ENCODE data around the gene GALNT15. TPM values are rescaled to one million over a fixed set of nuclear protein-coding genes. Genes with fewer than 3 reads are reported as not detected.

GALNT15 gene
- total RNA-seq, 3 donors from 2014 or later = 5.5 to 47.0 (median 12.5) TPM

GRCh38 chr3:16253601-16254000, 79.1 kb downstream of the GALNT15 start:
- H3K4me3 ChIP-seq = no peak overlapping the region
- peak in 1 of 3 donors; percentile 18 for DNase-seq
- peaks cover 3% of the 10 kb centered on the region for H3K4me1 ChIP-seq (ENCODE audit: low read depth)
- no peaks in the 10 kb centered on the region for H3K9me3 ChIP-seq
- no peaks in the 10 kb centered on the region for H3K36me3 ChIP-seq (ENCODE audit: low read depth)
- intact Hi-C loops (cut with DNase I, micrococcal nuclease) = no loop called here
- TF ChIP-seq CTCF (IDR thresholded peaks at IDR 0.05) = no peak
- ATAC-seq = peak; percentile 21

GRCh38 chr3:16254916-16255315, 80.4 kb downstream of the GALNT15 start:
- Histone ChIP-seq H3K4me3 (no peak overlapping the region), H3K4me1 (ENCODE audit: low read depth) (peaks cover 3% of the 10 kb centered on the region), H3K36me3 (ENCODE audit: low read depth) (no peaks in the 10 kb centered on the region), H3K9me3 (no peaks in the 10 kb centered on the region)
- intact Hi-C loops (cut with DNase I, micrococcal nuclease) = no loop called here
- TF ChIP-seq CTCF (IDR thresholded peaks at IDR 0.05) = no peak
- DNase-seq (no peak), ATAC-seq (no peak)

GRCh38 chr3:16255326-16255725, 80.8 kb downstream of the GALNT15 start:
- intact Hi-C loops (cut with DNase I, micrococcal nuclease) = no loop called here
- TF ChIP-seq CTCF (IDR thresholded peaks at IDR 0.05) = no peak
- Histone ChIP-seq H3K9me3 (no peaks in the 10 kb centered on the region), H3K36me3 (ENCODE audit: low read depth) (no peaks in the 10 kb centered on the region), H3K4me3 (no peak overlapping the region), H3K4me1 (ENCODE audit: low read depth) (peaks cover 3% of the 10 kb centered on the region)
- DNase-seq (no peak), ATAC-seq (no peak)

GRCh38 chr3:16255726-16256125, 81.2 kb downstream of the GALNT15 start:
- no peaks in the 10 kb centered on the region for H3K36me3 ChIP-seq (ENCODE audit: low read depth)
- no peak for TF ChIP-seq CTCF (IDR thresholded peaks at IDR 0.05)
- peaks cover 3% of the 10 kb centered on the region for H3K4me1 ChIP-seq (ENCODE audit: low read depth)
- intact Hi-C loops (cut with DNase I, micrococcal nuclease) = no loop called here
- DNase-seq (no peak), ATAC-seq (no peak)
- no peaks in the 10 kb centered on the region for H3K9me3 ChIP-seq
- no peak overlapping the region for H3K4me3 ChIP-seq

- no peaks in the 10 kb centered on the region for H3K9me3 ChIP-seq
- no peaks in the 10 kb centered on the region for H3K36me3 ChIP-seq (ENCODE audit: low read depth)
- intact Hi-C loops (cut with DNase I, micrococcal nuclease) = no loop called here
- ATAC-seq = no peak
- TF ChIP-seq CTCF (IDR thresholded peaks at IDR 0.05) = no peak
- no peak overlapping the region for H3K4me3 ChIP-seq
- no peaks in the 10 kb centered on the region for H3K4me1 ChIP-seq (ENCODE audit: low read depth)
- DNase-seq = no peak
Measured at GRCh38 chr3:16257309-16257708, 82.8 kb downstream of the GALNT15 start.

- intact Hi-C loops (cut with DNase I, micrococcal nuclease) = no loop called here
- Histone ChIP-seq H3K4me3 (no peak overlapping the region), H3K9me3 (no peaks in the 10 kb centered on the region), H3K4me1 (ENCODE audit: low read depth) (peaks cover under 1% of the 10 kb centered on the region), H3K36me3 (ENCODE audit: low read depth) (no peaks in the 10 kb centered on the region)
- ATAC-seq (no peak), DNase-seq (no peak)
- no peak for TF ChIP-seq CTCF (IDR thresholded peaks at IDR 0.05)
Measured at GRCh38 chr3:16258177-16258576, 83.7 kb downstream of the GALNT15 start.

Measured in mucosa of descending colon (tissue), 3 donors.